GM21529 (cell line): ENCODE results near the gene TSPEAR.

Experiments
- ATAC-seq: cut with Tn5 transposase; IDR thresholded peaks from one replicate; pipeline ENCODE4 v1.9.1; 2021; ENCODE audit not compliant: unreplicated experiment

Gene TSPEAR

GRCh38 chr21:44496564-44497550, 214.5 kb downstream of the TSPEAR start:
- ATAC-seq, result no peak

GRCh38 chr21:44495611-44496563, 215.5 kb downstream of the TSPEAR start:
- no peak for ATAC-seq

GRCh38 chr21:44494956-44495355, 216.4 kb downstream of the TSPEAR start:
- no peak for ATAC-seq

- no peak for ATAC-seq
Observed at GRCh38 chr21:44494418-44494817, 217.0 kb downstream of the TSPEAR start.

GRCh38 chr21:44492567-44493385, 218.6 kb downstream of the TSPEAR start:
- ATAC-seq, result no peak

GRCh38 chr21:44490816-44491215, 220.6 kb downstream of the TSPEAR start:
- no peak for ATAC-seq

GRCh38 chr21:44490405-44490804, 221.0 kb downstream of the TSPEAR start:
- ATAC-seq, result no peak

- no peak for ATAC-seq
Observed at GRCh38 chr21:44489962-44490361, 221.4 kb downstream of the TSPEAR start.

- no peak for ATAC-seq
Observed at GRCh38 chr21:44487831-44488230, 223.5 kb downstream of the TSPEAR start.

- no peak for ATAC-seq
Observed at GRCh38 chr21:44486302-44486701, 225.1 kb downstream of the TSPEAR start.

GRCh38 chr21:44485796-44486195, 225.6 kb downstream of the TSPEAR start:
- no peak for ATAC-seq

GRCh38 chr21:44485254-44485793, 226.0 kb downstream of the TSPEAR start:
- no peak for ATAC-seq

GRCh38 chr21:44484498-44485253, 226.7 kb downstream of the TSPEAR start:
- no peak for ATAC-seq

GRCh38 chr21:44483288-44484237, 227.8 kb downstream of the TSPEAR start:
- ATAC-seq, result no peak

GRCh38 chr21:44482581-44483287, 228.6 kb downstream of the TSPEAR start:
- ATAC-seq, result no peak

- ATAC-seq, result no peak
Observed at GRCh38 chr21:44480200-44481053, 230.9 kb downstream of the TSPEAR start.
